ENCODE measurements around the gene IPPK.

IPPK gene

DNA sequence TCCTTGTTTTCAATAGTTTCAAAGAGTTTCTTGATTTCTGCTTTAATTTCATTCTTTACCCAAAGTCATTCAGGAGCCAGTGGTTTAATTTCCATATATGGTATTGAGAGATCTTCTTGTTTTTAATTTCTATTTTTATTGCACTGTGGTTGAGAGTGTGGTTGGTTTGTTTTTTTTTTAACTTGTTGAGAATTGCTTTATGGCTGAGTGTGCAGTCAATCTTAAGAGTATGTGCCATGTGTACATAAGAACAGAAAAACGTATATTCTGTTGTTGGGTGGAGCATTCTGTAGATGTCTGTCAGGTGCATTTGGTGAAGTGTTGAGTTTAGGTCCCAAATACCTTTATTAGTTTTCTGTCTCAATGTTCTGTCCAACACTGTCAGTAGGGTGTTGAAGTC is 26.7 kb upstream of the IPPK start:
- DNase-seq (ENCODE audit: low read depth in 2 of 2): no peak

DNA sequence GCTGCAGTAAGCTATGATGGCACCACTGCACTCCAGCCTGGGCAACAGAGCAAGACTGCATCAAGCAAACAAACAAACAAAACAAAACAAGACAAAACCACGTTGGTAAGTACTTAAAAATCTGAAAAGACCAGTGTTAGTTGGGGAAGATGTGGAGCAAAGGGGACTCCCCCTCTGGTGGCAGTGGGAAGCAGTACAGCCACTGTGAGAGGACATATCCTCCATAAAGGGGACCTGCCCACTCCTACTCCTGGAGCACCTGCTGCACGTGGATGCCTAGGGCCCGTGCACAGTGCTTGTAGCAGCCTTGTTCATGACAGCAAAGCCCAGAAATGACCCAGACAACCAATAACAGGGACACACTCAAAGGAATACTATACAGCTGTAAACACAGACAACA is 17.0 kb upstream of the IPPK start:
- DNase-seq (ENCODE audit: low read depth in 2 of 2): no peak

DNA sequence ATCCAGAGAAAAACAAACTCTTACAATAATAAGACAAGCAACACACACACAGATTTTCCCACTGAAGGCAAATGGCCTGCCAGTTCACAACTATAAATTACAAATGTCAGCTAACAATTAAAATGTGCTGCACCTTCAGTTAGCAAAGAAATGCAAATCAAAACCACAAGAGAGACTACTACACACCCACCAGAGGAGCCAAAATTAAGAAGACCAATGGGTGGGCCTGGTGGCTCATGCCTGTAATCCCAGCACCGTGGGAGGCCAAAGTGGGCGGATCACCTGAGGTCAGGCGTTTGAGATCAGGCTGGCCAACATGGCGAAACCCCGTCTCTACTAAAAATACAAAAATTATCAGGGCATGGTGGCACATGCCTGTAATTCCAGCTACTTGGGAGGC is 15.1 kb upstream of the IPPK start:
- no peak for DNase-seq (ENCODE audit: low read depth in 2 of 2)

DNA sequence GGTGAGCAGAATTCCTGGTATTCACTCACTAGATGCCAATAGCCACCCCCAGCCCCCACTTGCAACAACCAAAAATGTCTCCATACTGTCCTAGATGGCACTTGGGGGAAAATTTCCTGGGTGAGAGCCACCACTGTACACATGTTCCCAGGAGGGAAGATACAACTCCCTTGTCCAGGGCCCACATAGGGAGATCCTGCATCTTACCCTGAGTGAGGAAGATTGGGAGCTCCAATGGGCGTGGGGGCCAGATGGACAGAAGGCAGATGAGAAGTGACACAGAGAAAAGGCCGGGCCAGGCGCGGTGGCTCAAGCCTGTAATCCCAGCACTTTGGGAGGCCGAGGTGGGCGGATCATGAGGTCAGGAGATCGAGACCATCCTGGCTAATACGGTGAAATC is 12.3 kb upstream of the IPPK start:
- no peak for DNase-seq (ENCODE audit: low read depth in 2 of 2)

DNA sequence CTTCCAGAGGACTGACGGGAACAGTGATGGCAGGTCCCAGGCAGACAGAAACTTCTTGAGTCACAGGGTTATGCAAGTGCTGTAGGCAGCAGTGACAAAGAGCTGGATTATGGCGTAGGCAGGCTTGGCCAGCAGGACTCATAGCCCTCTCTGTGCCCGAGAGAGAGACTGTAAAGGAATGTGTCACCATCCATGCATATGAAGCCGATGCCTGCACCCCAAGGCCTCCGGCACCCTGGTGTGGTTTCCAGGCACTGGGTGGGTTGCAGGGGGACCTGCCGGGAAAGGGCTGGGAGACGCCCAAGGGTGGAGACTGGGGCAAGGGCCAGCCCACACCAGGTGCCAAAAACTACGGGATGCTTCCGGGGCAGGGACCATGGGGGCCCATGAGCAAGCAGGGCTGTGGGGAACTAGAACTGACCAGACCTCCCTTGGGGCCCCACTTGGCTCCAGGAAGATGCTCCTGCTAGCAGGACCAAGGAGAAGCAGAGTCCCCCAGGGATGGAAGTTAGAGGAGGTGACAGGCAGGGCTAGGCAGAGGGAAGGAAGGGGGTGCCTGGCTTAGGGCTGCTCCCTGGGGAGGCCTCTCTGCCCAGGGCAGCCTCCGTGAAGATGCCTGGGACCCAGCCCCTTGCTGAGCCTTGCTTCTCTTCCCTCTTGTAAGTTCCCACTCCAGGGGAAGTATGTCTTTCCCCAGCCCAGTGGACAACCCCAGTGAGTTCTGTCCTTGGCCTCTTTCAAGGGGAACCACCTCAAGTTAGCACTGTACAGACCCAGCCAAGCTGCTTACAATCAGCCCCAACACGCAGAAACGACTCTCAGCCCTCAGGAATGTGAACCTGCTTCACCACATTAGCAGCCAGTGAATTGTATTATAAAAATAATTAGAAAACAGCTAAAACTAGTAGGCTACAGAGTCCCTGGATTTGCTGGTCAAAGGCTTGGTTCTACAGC is 10.5 kb upstream of the IPPK start:
- DNase-seq (ENCODE audit: low read depth in 2 of 2): no peak

DNA sequence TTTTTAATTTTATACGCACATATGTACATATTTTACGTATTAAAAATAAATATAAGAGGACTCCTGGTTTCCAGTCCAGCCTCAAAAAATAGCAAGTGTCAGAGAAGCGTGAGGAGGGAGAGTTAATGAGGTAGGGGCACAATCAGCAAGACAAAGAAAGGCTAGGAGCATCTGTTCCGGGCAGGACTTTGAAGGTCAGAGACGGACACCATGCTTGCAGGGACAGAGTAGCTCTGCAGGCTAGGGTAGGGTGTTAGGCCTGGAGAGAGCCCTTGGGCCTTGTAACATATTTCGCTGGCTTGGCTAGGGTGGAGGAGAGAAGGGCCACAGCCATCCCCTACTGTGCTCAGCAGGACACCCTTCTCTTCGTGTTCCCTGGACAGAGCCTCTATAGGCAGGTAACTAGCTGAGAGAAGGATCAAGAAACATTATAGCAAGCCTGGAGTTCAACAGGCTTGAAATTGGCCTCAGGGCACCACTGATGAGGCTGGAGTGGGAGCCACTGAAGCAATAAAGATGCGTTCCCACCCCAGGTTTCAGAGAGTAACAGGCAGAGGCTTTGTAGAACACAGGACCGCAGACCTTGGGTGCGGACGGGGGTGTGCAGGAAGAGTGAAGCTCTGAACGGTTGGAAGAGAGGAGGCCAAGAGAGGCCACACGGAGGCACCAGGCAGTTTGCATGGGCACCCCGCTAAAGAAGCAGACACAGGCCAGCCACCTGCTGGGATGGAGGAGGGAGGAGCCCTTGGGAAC is 9.7 kb upstream of the IPPK start:
- DNase-seq (ENCODE audit: low read depth in 2 of 2): no peak

DNA sequence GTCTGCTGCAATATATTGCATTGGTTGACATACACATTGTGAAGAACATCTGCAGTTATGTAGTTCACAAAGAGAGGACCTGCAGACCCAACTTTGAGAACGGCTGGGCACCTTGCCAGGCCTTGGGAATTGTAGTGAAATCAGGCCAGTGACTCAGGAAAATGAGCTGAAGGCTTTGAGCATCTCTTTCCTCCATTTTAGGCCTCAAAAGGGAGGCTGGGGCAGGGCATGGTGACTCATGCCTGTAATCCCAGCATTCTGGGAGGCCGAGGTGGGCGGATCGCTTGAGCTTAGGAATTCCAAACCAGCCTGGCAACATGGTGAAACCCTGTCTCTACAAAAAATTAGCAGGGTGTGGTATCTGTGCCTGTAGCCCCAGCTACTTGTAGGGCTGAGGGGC is 1.4 kb upstream of the IPPK start:
- DNase-seq (ENCODE audit: low read depth in 2 of 2): no peak

DNA sequence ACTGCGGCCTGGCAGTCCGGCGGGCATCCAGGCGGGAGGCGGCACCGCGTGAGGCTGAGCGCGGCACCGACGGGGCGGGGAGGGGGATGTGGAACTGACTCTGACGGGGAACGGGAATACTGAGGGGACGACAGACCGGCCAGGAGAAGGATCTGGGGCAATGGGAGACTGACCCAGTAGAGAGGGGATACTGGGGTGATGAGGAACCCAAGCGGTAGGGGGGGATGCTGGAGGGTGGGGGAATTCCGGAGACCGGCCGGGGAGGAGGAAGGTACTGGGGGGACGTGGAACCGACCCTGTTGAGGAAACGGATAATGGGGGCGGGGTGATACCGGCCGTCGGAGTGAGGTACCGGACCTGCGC is 423 bp downstream of the IPPK start:
- DNase-seq (ENCODE audit: low read depth in 2 of 2): peak in 1 of 2 donors; percentile 11

DNA sequence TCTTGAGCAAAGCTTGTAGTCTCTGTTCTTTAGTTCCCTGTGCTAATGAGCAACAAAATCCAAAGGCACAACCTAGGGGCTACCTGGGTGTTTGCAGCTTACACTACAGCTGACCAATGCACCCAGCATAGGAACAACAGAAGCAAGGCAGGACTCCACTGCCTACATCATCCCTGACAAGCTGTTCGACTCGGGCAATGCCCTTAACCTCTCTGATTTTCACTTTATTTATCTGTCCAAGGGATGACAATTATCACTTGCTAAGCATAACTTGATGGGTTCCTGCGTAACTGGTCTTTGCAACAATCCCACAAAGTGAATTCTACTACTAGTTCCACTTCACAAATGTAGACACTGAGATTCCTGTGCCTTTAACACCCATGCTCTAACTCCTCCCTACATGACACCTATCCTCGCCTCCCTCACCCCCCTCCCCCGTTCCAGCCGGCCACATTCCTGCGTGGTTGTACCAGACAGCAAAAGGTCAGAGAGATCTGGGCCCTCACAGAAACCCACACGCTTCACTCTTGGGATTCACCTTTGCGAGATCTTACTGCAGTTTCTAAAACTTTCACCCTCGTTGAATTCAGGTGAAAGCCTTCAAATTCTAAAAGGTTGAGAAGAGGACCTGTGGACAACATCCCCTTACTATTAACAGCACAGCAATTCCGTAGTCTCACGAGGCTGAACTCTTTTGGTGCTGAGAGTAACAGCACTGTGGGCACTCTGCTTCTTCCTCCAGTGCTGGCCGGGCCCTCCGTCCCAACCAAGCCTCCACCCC is 995 bp downstream of the IPPK start:
- DNase-seq (ENCODE audit: low read depth in 2 of 2): peak in 1 of 2 donors; percentile 22

DNA sequence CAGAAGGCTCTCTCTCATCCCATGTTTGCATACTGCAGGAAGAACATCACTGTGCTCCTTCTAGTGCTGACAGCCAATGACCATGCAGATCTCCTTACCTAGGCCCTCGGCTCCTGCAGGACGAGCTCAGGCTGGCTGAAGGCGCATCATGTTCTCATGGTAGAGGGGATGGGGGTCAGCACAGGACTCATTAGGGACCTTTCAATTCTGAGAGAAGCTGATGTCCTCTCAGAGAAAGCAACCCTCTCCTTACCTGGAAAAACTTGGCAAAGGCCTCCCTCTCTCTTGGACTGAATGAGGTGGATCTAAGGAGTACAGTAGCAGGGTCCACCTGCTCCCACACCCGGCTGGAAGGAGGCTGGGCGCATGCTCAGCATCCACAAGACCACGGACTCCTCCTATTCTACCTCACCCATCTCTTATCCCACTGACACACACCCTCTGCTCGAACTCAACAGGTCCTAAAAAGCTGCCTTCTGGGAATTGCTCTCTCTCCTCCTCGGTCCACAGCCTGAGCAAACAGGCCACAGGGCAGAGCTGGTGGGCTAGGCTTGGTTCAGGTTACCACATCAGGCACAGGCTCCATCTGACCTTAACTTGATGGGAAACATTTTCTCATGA is 2.9 kb downstream of the IPPK start:
- no peak for DNase-seq (ENCODE audit: low read depth in 2 of 2)

DNA sequence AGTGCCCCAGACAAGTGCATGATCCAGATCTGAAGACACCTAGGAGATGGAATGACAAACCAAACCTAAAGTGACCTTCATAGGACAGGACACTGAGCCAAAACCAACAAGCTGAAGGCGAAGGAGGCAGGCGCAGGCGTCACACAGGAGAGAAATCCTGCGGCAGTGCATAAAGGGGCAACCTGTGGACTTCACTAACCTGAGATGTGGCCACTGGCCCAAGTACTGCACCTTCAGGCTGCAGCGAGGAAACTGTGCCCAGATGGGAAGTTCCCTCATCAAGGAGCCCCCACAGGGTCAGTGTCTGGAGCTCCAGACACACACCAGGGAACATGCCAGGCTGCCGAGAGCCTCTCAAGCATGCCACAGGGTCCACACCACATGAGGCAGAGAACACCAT is 3.7 kb downstream of the IPPK start:
- no peak for DNase-seq (ENCODE audit: low read depth in 2 of 2)

DNA sequence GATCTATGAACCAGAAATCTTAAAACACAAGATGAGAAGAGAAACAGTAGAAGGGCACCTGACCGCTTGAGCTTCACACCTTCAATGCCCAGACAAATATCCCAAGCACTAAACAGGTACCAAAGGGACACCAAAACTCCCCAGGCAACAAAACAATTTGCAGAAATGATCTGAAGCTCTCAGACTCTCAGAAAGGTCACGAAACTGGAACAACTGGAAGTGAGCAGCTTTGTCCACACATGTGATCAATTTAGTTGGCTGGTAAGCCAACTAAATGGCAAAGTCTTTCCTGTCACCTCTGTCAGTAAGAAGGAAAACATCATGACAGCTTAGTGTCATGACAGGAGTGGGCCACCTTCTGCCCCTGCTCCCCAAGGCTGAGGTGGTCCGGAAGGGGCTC is 4.1 kb downstream of the IPPK start:
- DNase-seq (ENCODE audit: low read depth in 2 of 2): no peak

DNA sequence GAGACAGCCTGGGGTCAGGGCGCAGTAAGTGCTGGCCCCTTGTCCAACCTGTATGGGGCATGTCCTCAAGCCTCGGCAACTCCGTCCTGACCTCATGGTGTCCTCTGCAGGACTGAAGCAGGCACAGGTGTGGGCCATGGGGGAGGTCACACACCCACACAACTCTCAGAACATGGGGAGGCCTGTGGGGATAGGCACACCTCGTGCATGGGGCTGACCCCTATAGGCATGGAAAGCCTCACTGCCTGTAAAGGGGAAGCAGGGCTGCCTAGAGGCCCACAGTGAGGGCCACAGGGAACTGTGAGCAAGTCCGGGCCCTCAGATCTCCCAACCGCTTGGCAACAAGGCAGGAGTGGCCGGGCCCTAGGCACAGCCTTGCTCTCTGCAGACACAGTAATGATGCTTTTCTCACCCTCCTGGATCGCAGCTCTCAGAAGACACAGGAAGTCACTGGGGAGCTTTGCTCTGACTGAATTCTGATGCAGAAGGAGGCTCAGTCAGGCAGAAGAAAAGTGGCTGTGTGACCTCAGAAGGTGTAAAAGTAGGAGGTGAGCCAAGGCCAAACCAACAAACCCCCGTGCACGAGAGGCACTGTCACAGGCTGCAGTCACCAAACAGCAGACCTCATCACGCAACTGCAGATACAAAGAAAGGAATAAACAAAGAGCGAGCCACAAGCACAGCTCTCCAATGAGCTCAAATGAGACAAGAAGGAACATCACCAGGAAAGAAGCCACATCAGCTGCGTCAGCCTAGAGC is 5.4 kb downstream of the IPPK start:
- peak; percentile 13 to 19 for DNase-seq (ENCODE audit: low read depth in 2 of 2)

DNA sequence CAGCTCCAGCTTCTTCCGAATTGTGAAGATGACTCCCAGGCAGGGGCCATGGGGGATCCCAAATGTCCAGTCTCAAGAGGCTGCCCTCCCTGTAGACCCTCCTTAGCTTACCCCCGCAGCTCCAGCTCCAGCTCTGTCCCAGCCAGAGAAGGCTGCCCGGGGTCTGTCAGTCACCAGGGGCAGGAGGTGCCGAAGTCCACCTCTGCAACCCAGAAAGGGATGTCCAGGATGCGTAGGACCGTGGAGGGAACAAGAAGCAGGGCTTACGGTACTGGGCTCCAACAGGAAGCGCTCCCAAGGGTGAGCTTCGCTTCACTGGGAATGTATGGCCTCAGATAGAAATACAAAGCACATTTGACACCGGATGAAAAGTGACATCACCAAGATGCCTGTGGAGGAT is 6.0 kb downstream of the IPPK start:
- DNase-seq (ENCODE audit: low read depth in 2 of 2): no peak

DNA sequence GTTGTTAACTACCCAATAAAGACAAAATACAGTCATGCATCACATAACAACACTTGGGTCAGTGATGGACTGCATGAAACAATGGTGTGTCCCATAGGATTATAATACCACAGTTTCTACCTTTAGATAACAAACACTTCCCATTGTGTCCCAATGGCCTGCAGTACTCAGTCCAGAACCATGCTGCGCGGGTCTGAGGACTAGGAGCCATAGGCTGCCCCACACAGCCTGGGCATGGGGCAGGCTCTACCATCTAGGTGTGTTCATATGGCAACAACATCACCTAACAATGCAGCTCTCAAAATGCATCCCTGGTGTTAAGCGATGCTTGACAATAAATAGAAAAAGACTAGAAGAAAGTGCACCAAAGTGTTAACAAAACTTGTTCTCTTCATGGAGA is 6.8 kb downstream of the IPPK start:
- DNase-seq (ENCODE audit: low read depth in 2 of 2): no peak

DNA sequence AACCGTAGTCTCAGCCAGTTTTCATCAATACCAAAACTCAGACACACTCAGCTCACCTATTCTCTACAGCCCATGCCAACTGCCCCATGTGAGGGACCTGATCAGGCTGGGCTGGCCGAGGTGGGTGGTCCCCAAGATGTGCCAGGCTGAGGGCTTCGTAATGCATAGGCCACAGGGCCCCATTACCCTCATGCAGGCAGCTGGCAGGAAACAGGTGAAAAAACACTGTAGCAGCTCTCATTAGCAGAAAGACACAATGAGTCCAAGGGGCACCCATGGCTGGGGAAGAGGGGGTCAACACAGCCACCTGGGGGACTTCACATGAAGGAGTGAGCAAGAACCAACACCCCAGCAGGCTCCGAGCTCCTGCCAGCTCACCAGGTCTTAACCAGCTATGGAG is 8.2 kb downstream of the IPPK start:
- DNase-seq (ENCODE audit: low read depth in 2 of 2): no peak

DNA sequence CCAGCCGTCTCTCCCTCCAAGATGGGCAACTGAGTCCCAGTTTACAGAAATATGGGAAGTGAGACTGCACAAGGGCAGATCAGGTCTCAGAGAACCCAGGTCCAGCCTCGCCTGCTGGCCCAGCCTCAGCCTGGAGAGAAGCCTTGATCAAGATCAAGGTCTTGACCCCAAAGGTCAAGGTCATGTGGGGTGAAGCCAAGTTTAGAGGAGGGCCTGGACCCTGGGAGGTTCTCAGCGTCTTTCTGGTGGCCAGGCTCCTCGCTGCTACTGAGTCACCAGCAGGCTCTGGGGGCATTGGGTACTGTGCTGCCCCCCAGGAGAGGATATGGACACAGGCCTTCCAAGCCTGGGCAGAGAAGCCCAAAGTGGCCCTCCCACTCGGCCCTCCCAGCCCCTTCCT is 8.8 kb downstream of the IPPK start:
- no peak for DNase-seq (ENCODE audit: low read depth in 2 of 2)

DNA sequence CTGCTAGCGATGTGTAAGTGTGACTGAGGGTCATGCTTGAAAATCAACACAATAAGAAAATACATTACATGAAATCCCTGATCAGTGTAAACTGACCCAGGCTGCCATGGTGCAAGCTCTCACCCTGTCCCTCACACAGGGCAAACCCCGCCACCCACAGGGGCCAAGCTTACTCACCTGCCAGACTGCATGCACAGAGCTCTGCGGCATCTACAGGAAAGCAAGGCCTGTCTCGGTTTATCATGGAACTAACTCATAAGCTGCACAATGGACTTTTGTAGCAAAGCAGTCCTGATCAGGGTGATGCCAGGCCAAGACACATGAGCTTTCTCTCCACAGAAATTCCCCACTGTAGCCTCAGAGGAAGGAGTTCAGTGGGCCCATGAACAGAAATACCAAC is 9.7 kb downstream of the IPPK start:
- DNase-seq (ENCODE audit: low read depth in 2 of 2): no peak

DNA sequence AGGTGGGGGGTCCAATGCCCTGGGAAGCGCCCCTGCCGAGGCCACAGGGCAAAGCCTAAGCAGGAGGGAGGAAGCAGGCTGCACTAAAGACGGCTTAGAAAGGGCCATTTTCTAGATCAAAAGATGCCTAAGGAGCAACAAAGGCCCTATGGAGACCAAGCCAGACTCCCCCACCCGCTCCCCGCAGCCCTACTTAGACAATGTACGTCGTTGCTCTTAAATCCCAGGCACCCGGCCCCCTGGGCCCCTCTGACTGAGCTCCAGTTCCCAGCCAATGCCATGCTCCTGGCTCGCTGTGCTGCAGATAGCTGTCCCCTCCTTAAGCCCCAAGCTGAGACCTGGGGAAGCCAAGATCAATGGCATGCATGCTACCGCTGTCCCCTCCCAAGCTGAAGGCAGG is 10.3 kb downstream of the IPPK start:
- no peak for DNase-seq (ENCODE audit: low read depth in 2 of 2)

DNA sequence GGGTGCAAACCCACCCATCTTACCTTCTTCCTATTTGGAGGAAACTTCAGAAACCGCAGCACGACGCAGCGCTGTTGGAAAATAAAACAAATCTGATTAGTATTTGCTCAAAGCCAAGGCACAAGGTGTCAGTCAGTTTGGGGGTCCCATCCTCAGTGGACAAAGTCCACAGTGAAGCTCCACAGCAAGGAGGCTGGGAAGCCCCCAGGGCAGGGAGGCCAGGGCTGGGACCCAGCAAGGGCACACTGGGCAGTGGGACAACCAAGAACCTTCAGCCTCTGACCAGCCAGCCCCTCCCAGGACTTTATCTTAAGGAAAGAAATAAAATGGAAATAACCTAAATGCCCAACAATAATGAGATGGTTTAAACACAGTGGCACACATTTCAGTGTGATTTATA is 11.3 kb downstream of the IPPK start:
- DNase-seq (ENCODE audit: low read depth in 2 of 2): no peak

DNA sequence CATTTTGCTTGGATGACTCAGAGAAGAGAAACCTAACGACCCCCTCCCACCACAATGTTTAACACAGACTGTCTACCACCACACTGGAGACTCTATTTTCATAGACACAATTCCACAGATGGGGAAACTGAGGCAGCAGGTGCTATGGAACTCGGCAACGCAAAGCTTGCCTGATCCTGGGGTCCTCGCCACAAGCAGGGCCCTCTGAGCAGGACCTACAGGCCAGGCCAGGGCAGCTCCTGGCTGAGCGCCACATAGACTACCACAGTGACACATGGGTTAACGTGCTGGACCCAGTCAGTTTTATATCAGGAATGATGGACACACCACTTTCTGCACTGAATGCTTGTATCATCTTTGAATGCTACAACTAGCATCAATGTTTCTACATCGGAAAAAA is 11.8 kb downstream of the IPPK start:
- DNase-seq (ENCODE audit: low read depth in 2 of 2): no peak

Measured in stimulated activated CD4-positive, alpha-beta T cell treated with anti-CD3 and anti-CD28 coated beads, Interleukin-15, amount 100 ng/mL, for 48 hours (primary cell).